Right lobe of liver (tissue), 4 donors: ENCODE results near the gene AUH.

ENCODE experiments used
- POLR2A ChIP-seq: fragments of 450-650 bp; IDR thresholded peaks from one replicate; pipeline ENCODE4 v1.6.1; 2017; ENCODE audit warnings: antibody characterized with exemption, mild to moderate bottlenecking
- TF ChIP-seq, protein P1 (sequence below), 4 donors: fragments of 200-600 bp in 3 of 4; fragments of 450-650 bp in 1 of 4; IDR thresholded peaks; one replicate each; pipeline versions ENCODE4 v1.5.1 to v1.8.0; 2016 to 2022; ENCODE audit warnings: antibody characterized with exemption in 4 of 4, mild to moderate bottlenecking in 2 of 4
- donor health status: DM: no; HTN: no; CAD: no.
- donor health status: DM: no; HTN: no; CAD: no.
- donor health status: DM: no; HTN: yes; CAD: no.

DNA sequence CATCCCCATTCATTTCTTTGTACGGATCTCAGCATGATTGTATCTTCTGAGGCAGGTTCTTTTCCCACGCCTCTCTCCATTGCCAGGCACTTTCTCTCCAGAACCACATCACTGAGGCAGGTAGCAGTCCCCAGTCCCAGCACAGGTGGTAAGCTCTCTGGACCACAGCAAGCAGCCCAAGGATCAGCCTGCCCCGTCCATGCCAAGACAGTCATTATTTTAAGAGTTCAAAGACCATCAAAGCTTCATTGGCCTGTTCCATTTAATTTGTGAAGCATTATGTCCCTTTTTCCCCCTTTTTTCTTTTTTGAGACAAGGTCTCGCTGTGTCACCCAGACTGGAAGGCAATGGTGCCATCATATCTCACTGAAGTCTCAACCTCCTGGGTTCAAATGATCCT, 171.7 kb downstream of the AUH start:
- TF ChIP-seq, protein P1, sequence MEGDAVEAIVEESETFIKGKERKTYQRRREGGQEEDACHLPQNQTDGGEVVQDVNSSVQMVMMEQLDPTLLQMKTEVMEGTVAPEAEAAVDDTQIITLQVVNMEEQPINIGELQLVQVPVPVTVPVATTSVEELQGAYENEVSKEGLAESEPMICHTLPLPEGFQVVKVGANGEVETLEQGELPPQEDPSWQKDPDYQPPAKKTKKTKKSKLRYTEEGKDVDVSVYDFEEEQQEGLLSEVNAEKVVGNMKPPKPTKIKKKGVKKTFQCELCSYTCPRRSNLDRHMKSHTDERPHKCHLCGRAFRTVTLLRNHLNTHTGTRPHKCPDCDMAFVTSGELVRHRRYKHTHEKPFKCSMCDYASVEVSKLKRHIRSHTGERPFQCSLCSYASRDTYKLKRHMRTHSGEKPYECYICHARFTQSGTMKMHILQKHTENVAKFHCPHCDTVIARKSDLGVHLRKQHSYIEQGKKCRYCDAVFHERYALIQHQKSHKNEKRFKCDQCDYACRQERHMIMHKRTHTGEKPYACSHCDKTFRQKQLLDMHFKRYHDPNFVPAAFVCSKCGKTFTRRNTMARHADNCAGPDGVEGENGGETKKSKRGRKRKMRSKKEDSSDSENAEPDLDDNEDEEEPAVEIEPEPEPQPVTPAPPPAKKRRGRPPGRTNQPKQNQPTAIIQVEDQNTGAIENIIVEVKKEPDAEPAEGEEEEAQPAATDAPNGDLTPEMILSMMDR (IDR thresholded peaks at IDR 0.05), result no peak
- no peak for TF ChIP-seq POLR2A
